ENCODE results near the gene FHAD1. TPM values are rescaled to one million over a fixed set of nuclear protein-coding genes. Genes with fewer than 3 reads are reported as not detected.
"Not testable (repeated sequence)": the region's sequence is repeated elsewhere in the genome, so short reads cannot be mapped to it uniquely, and the experiment has no call there.

The FHAD1 gene
- polyA plus RNA-seq, 2 donors, result 0.04 to 0.16 TPM

- no peaks in the 10 kb centered on the region for H3K36me3 ChIP-seq (ENCODE audit: control insufficient read depth in 2 of 2, insufficient read depth in 2 of 2, low read length in 1 of 2)
- peak overlapping the region in 1 of 2 donors; percentile 33 for H3K27ac ChIP-seq (ENCODE audit: low read depth in 2 of 2, low read length in 1 of 2)
- peaks cover 0 to 4% of the 10 kb centered on the region in 2 donors for H3K4me1 ChIP-seq (ENCODE audit: control insufficient read depth in 2 of 2, insufficient read depth in 2 of 2, low read length in 1 of 2)
- WGBS, 2 donors, result 38 to 39% methylated on average over 16 of the region's 16 CpGs
- H3K27me3 ChIP-seq (ENCODE audit: control insufficient read depth in 1 of 2, insufficient read depth in 2 of 2, low read length in 2 of 2), result no peaks in the 10 kb centered on the region
- no peaks in the 10 kb centered on the region for H3K9me3 ChIP-seq (ENCODE audit: control insufficient read depth in 2 of 2, insufficient read depth in 1 of 2, low read depth in 1 of 2, low read length in 1 of 2)
- no peak overlapping the region for H3K4me3 ChIP-seq (ENCODE audit: low read depth in 1 of 2, low read length in 2 of 2)
These were observed 123.9 kb downstream of the FHAD1 start for GRCh38 chr1:15370781-15371520.

- no peaks in the 10 kb centered on the region for H3K27me3 ChIP-seq (ENCODE audit: control insufficient read depth in 1 of 2, insufficient read depth in 2 of 2, low read length in 2 of 2)
- peaks cover 0 to 4% of the 10 kb centered on the region in 2 donors for H3K4me1 ChIP-seq (ENCODE audit: control insufficient read depth in 2 of 2, insufficient read depth in 2 of 2, low read length in 1 of 2)
- no peaks in the 10 kb centered on the region for H3K36me3 ChIP-seq (ENCODE audit: control insufficient read depth in 2 of 2, insufficient read depth in 2 of 2, low read length in 1 of 2)
- H3K27ac ChIP-seq (ENCODE audit: low read depth in 2 of 2, low read length in 1 of 2), result no peak overlapping the region
- H3K9me3 ChIP-seq (ENCODE audit: control insufficient read depth in 2 of 2, insufficient read depth in 1 of 2, low read depth in 1 of 2, low read length in 1 of 2), result no peaks in the 10 kb centered on the region
- no peak overlapping the region for H3K4me3 ChIP-seq (ENCODE audit: low read depth in 1 of 2, low read length in 2 of 2)
- WGBS, 2 donors, result 62 to 70% methylated on average over 21 of the region's 21 CpGs
These were observed 124.9 kb downstream of the FHAD1 start for GRCh38 chr1:15371610-15372545.

GRCh38 chr1:15378729-15379128 lies 131.7 kb downstream of the FHAD1 start:
- H3K36me3 ChIP-seq (ENCODE audit: control insufficient read depth in 2 of 2, insufficient read depth in 2 of 2, low read length in 1 of 2), result no peaks in the 10 kb centered on the region
- H3K27me3 ChIP-seq (ENCODE audit: control insufficient read depth in 1 of 2, insufficient read depth in 2 of 2, low read length in 2 of 2), result no peaks in the 10 kb centered on the region
- H3K4me3 ChIP-seq (ENCODE audit: low read depth in 1 of 2, low read length in 2 of 2), result no peak overlapping the region
- no peaks in the 10 kb centered on the region for H3K9me3 ChIP-seq (ENCODE audit: control insufficient read depth in 2 of 2, insufficient read depth in 1 of 2, low read depth in 1 of 2, low read length in 1 of 2)
- no peaks in the 10 kb centered on the region for H3K4me1 ChIP-seq (ENCODE audit: control insufficient read depth in 2 of 2, insufficient read depth in 2 of 2, low read length in 1 of 2)
- WGBS, 2 donors, result 88 to 93% methylated on average over 8 of the region's 8 CpGs
- H3K27ac ChIP-seq (ENCODE audit: low read depth in 2 of 2, low read length in 1 of 2), result no peak overlapping the region

- not testable (repeated sequence) for H3K4me1 ChIP-seq (ENCODE audit: control insufficient read depth in 2 of 2, insufficient read depth in 2 of 2, low read length in 1 of 2); H3K4me3 ChIP-seq (ENCODE audit: low read depth in 1 of 2, low read length in 2 of 2); H3K9me3 ChIP-seq (ENCODE audit: control insufficient read depth in 2 of 2, insufficient read depth in 1 of 2, low read depth in 1 of 2, low read length in 1 of 2); H3K36me3 ChIP-seq (ENCODE audit: control insufficient read depth in 2 of 2, insufficient read depth in 2 of 2, low read length in 1 of 2); H3K27ac ChIP-seq (ENCODE audit: low read depth in 2 of 2, low read length in 1 of 2); H3K27me3 ChIP-seq (ENCODE audit: control insufficient read depth in 1 of 2, insufficient read depth in 2 of 2, low read length in 2 of 2)
- WGBS, 2 donors, result 73 to 80% methylated on average over 6 to 8 of the region's 9 CpGs
These were observed 132.1 kb downstream of the FHAD1 start for GRCh38 chr1:15379151-15379550.

GRCh38 chr1:15380601-15381508 lies 133.8 kb downstream of the FHAD1 start:
- Histone ChIP-seq H3K27me3 (ENCODE audit: control insufficient read depth in 1 of 2, insufficient read depth in 2 of 2, low read length in 2 of 2) (no peaks in the 10 kb centered on the region), H3K9me3 (ENCODE audit: control insufficient read depth in 2 of 2, insufficient read depth in 1 of 2, low read depth in 1 of 2, low read length in 1 of 2) (no peaks in the 10 kb centered on the region), H3K36me3 (ENCODE audit: control insufficient read depth in 2 of 2, insufficient read depth in 2 of 2, low read length in 1 of 2) (no peaks in the 10 kb centered on the region), H3K4me1 (ENCODE audit: control insufficient read depth in 2 of 2, insufficient read depth in 2 of 2, low read length in 1 of 2) (no peaks in the 10 kb centered on the region), H3K4me3 (ENCODE audit: low read depth in 1 of 2, low read length in 2 of 2) (no peak overlapping the region), H3K27ac (ENCODE audit: low read depth in 2 of 2, low read length in 1 of 2) (no peak overlapping the region)
- WGBS, 2 donors, result 82 to 92% methylated on average over 22 of the region's 22 CpGs

- Histone ChIP-seq H3K4me1 (ENCODE audit: control insufficient read depth in 2 of 2, insufficient read depth in 2 of 2, low read length in 1 of 2) (no peaks in the 10 kb centered on the region), H3K4me3 (ENCODE audit: low read depth in 1 of 2, low read length in 2 of 2) (no peak overlapping the region), H3K9me3 (ENCODE audit: control insufficient read depth in 2 of 2, insufficient read depth in 1 of 2, low read depth in 1 of 2, low read length in 1 of 2) (no peaks in the 10 kb centered on the region), H3K27ac (ENCODE audit: low read depth in 2 of 2, low read length in 1 of 2) (no peak overlapping the region), H3K36me3 (ENCODE audit: control insufficient read depth in 2 of 2, insufficient read depth in 2 of 2, low read length in 1 of 2) (no peaks in the 10 kb centered on the region), H3K27me3 (ENCODE audit: control insufficient read depth in 1 of 2, insufficient read depth in 2 of 2, low read length in 2 of 2) (no peaks in the 10 kb centered on the region)
- WGBS, 2 donors, result 95% methylated on average over 12 of the region's 12 CpGs
These were observed 134.8 kb downstream of the FHAD1 start for GRCh38 chr1:15381805-15382204.

- Histone ChIP-seq H3K9me3 (ENCODE audit: control insufficient read depth in 2 of 2, insufficient read depth in 1 of 2, low read depth in 1 of 2, low read length in 1 of 2) (no peaks in the 10 kb centered on the region), H3K4me3 (ENCODE audit: low read depth in 1 of 2, low read length in 2 of 2) (no peak overlapping the region), H3K27ac (ENCODE audit: low read depth in 2 of 2, low read length in 1 of 2) (no peak overlapping the region), H3K4me1 (ENCODE audit: control insufficient read depth in 2 of 2, insufficient read depth in 2 of 2, low read length in 1 of 2) (no peaks in the 10 kb centered on the region), H3K27me3 (ENCODE audit: control insufficient read depth in 1 of 2, insufficient read depth in 2 of 2, low read length in 2 of 2) (no peaks in the 10 kb centered on the region), H3K36me3 (ENCODE audit: control insufficient read depth in 2 of 2, insufficient read depth in 2 of 2, low read length in 1 of 2) (no peaks in the 10 kb centered on the region)
- WGBS, 2 donors, result 92 to 93% methylated on average over 26 of the region's 26 CpGs
These were observed 135.8 kb downstream of the FHAD1 start for GRCh38 chr1:15382601-15383518.

- Histone ChIP-seq H3K27ac (ENCODE audit: low read depth in 2 of 2, low read length in 1 of 2) (no peak overlapping the region), H3K4me1 (ENCODE audit: control insufficient read depth in 2 of 2, insufficient read depth in 2 of 2, low read length in 1 of 2) (no peaks in the 10 kb centered on the region), H3K9me3 (ENCODE audit: control insufficient read depth in 2 of 2, insufficient read depth in 1 of 2, low read depth in 1 of 2, low read length in 1 of 2) (no peaks in the 10 kb centered on the region), H3K27me3 (ENCODE audit: control insufficient read depth in 1 of 2, insufficient read depth in 2 of 2, low read length in 2 of 2) (no peaks in the 10 kb centered on the region), H3K36me3 (ENCODE audit: control insufficient read depth in 2 of 2, insufficient read depth in 2 of 2, low read length in 1 of 2) (no peaks in the 10 kb centered on the region), H3K4me3 (ENCODE audit: low read depth in 1 of 2, low read length in 2 of 2) (no peak overlapping the region)
- 93 to 96% methylated on average over 5 of the region's 5 CpGs for WGBS, 2 donors
These were observed 136.8 kb downstream of the FHAD1 start for GRCh38 chr1:15383810-15384209.

All from esophagus (tissue), 2 donors.